ENCODE measurements around the gene SUN5.
"Not testable (repeated sequence)": the region's sequence is repeated elsewhere in the genome, so short reads cannot be mapped to it uniquely, and the experiment has no call there.

The SUN5 gene

GRCh38 chr20:32965581-32966373, 38.5 kb downstream of the SUN5 start:
- in situ Hi-C loops (cut with MboI; ENCODE audit: low sequenced_read_pairs) = no loop called here

GRCh38 chr20:32965115-32965514, 39.1 kb downstream of the SUN5 start:
- in situ Hi-C loops (cut with MboI; ENCODE audit: low sequenced_read_pairs) = no loop called here

GRCh38 chr20:32964575-32964974, 39.7 kb downstream of the SUN5 start:
- in situ Hi-C loops (cut with MboI; ENCODE audit: low sequenced_read_pairs) = no loop called here

- in situ Hi-C loops (cut with MboI; ENCODE audit: low sequenced_read_pairs) = no loop called here
These were observed 41.1 kb downstream of the SUN5 start for GRCh38 chr20:32963176-32963575.

- in situ Hi-C loops (cut with MboI; ENCODE audit: low sequenced_read_pairs) = not testable (repeated sequence)
These were observed 41.6 kb downstream of the SUN5 start for GRCh38 chr20:32962646-32963045.

GRCh38 chr20:32962053-32962452, 42.2 kb downstream of the SUN5 start:
- in situ Hi-C loops (cut with MboI; ENCODE audit: low sequenced_read_pairs) = no loop called here

- in situ Hi-C loops (cut with MboI; ENCODE audit: low sequenced_read_pairs) = no loop called here
These were observed 43.1 kb downstream of the SUN5 start for GRCh38 chr20:32960849-32961731.

- in situ Hi-C loops (cut with MboI; ENCODE audit: low sequenced_read_pairs) = no loop called here
These were observed 44.1 kb downstream of the SUN5 start for GRCh38 chr20:32960222-32960518.

GRCh38 chr20:32959351-32960221, 44.6 kb downstream of the SUN5 start:
- in situ Hi-C loops (cut with MboI; ENCODE audit: low sequenced_read_pairs) = no loop called here

- in situ Hi-C loops (cut with MboI; ENCODE audit: low sequenced_read_pairs) = no loop called here
These were observed 45.7 kb downstream of the SUN5 start for GRCh38 chr20:32958574-32958973.

- in situ Hi-C loops (cut with MboI; ENCODE audit: low sequenced_read_pairs) = no loop called here
These were observed 46.8 kb downstream of the SUN5 start for GRCh38 chr20:32957459-32957858.

- in situ Hi-C loops (cut with MboI; ENCODE audit: low sequenced_read_pairs) = not testable (repeated sequence)
These were observed 53.7 kb downstream of the SUN5 start for GRCh38 chr20:32950539-32950938.

GRCh38 chr20:32946629-32947028, 57.6 kb downstream of the SUN5 start:
- in situ Hi-C loops (cut with MboI; ENCODE audit: low sequenced_read_pairs) = no loop called here

- in situ Hi-C loops (cut with MboI; ENCODE audit: low sequenced_read_pairs) = no loop called here
These were observed 58.5 kb downstream of the SUN5 start for GRCh38 chr20:32945710-32946221.

GRCh38 chr20:32943490-32944052, 60.7 kb downstream of the SUN5 start:
- in situ Hi-C loops (cut with MboI; ENCODE audit: low sequenced_read_pairs) = no loop called here

GRCh38 chr20:32941155-32941885, 62.9 kb downstream of the SUN5 start:
- in situ Hi-C loops (cut with MboI; ENCODE audit: low sequenced_read_pairs) = no loop called here

- in situ Hi-C loops (cut with MboI; ENCODE audit: low sequenced_read_pairs) = no loop called here
These were observed 69.7 kb downstream of the SUN5 start for GRCh38 chr20:32934580-32934979.
